Measurements from ENCODE around the gene C11orf68.

The C11orf68 gene

GRCh38 chr11:65944767-65945166 is 25.9 kb upstream of the C11orf68 start:
- DNase-seq (ENCODE audit: low read depth in 2 of 2), result no peak

- no peak for DNase-seq (ENCODE audit: low read depth in 2 of 2)
These were observed 25.3 kb upstream of the C11orf68 start for GRCh38 chr11:65944191-65944590.

GRCh38 chr11:65942531-65942930 is 23.7 kb upstream of the C11orf68 start:
- DNase-seq (ENCODE audit: low read depth in 2 of 2), result no peak

- DNase-seq (ENCODE audit: low read depth in 2 of 2), result no peak
These were observed 23.0 kb upstream of the C11orf68 start for GRCh38 chr11:65941720-65942310.

- DNase-seq (ENCODE audit: low read depth in 2 of 2), result no peak
These were observed 18.9 kb upstream of the C11orf68 start for GRCh38 chr11:65937766-65938165.

GRCh38 chr11:65934014-65934413 is 15.2 kb upstream of the C11orf68 start:
- no peak for DNase-seq (ENCODE audit: low read depth in 2 of 2)

- no peak for DNase-seq (ENCODE audit: low read depth in 2 of 2)
These were observed 13.7 kb upstream of the C11orf68 start for GRCh38 chr11:65932558-65932919.

- no peak for DNase-seq (ENCODE audit: low read depth in 2 of 2)
These were observed 13.1 kb upstream of the C11orf68 start for GRCh38 chr11:65931773-65932557.

GRCh38 chr11:65928667-65929066 is 9.8 kb upstream of the C11orf68 start:
- DNase-seq (ENCODE audit: low read depth in 2 of 2), result no peak

- DNase-seq (ENCODE audit: low read depth in 2 of 2), result peak; percentile 59 to 63
These were observed 9.1 kb upstream of the C11orf68 start for GRCh38 chr11:65927904-65928397.

- DNase-seq (ENCODE audit: low read depth in 2 of 2), result no peak
These were observed 6.5 kb upstream of the C11orf68 start for GRCh38 chr11:65925397-65925796.

GRCh38 chr11:65922565-65922964 is 3.7 kb upstream of the C11orf68 start:
- no peak for DNase-seq (ENCODE audit: low read depth in 2 of 2)

- no peak for DNase-seq (ENCODE audit: low read depth in 2 of 2)
These were observed 3.0 kb upstream of the C11orf68 start for GRCh38 chr11:65921876-65922275.

GRCh38 chr11:65921033-65921555 is 2.2 kb upstream of the C11orf68 start:
- no peak for DNase-seq (ENCODE audit: low read depth in 2 of 2)

- DNase-seq (ENCODE audit: low read depth in 2 of 2), result no peak
These were observed 1.5 kb upstream of the C11orf68 start for GRCh38 chr11:65920372-65920802.

- DNase-seq (ENCODE audit: low read depth in 2 of 2), result peak in 1 of 2 donors; percentile 36
These were observed 910 bp upstream of the C11orf68 start for GRCh38 chr11:65919573-65920371.

- DNase-seq (ENCODE audit: low read depth in 2 of 2), result peak; percentile 98 to 99
These were observed 295 bp upstream of the C11orf68 start, which contains the start of gene DRAP1 for GRCh38 chr11:65919141-65919572. DRAP1 (plus strand) TSS chr11:65919426; CDS start chr11:65919502, 76 bp downstream.

- DNase-seq (ENCODE audit: low read depth in 2 of 2), result no peak
These were observed 1.2 kb downstream of the C11orf68 start for GRCh38 chr11:65917434-65918210.

- no peak for DNase-seq (ENCODE audit: low read depth in 2 of 2)
These were observed 1.8 kb downstream of the C11orf68 start for GRCh38 chr11:65917077-65917433.

- DNase-seq (ENCODE audit: low read depth in 2 of 2), result no peak
These were observed 2.5 kb downstream of the C11orf68 start for GRCh38 chr11:65916391-65916790.

- no peak for DNase-seq (ENCODE audit: low read depth in 2 of 2)
These were observed 3.0 kb downstream of the C11orf68 start for GRCh38 chr11:65915821-65916251.

All from activated CD8-positive, alpha-beta memory T cell treated with anti-CD3 and anti-CD28 coated beads for 4 hours (primary cell).